ENCODE results near the gene TRPC3. TPM values are rescaled to one million over a fixed set of nuclear protein-coding genes. Genes with fewer than 3 reads are reported as not detected.

TRPC3 gene
- total RNA-seq, 2 experiments from 2014 or later = 0.95 to 1.1 TPM

- H3K27ac Mint-ChIP-seq = no peak overlapping the region
- POLR2A ChIA-PET = no interaction called here
- intact Hi-C loops (cut with DNase I, micrococcal nuclease) = no loop called here
Measured at GRCh38 chr4:121975784-121976183, 23.9 kb upstream of the TRPC3 start.

GRCh38 chr4:121973816-121974215 is 22.0 kb upstream of the TRPC3 start:
- CTCF ChIA-PET = interaction anchor here (1.0 to 1.6 kb wide), 2 partner anchors 10 to 73 kb away, joined by 3 read pairs; no protein-coding TSS in a partner anchor

More at GRCh38 chr4:121975784-121976183, 23.9 kb upstream of the TRPC3 start:
- H3K27me3 Mint-ChIP-seq = peaks cover 22% of the 10 kb centered on the region
- H3K4me1 Mint-ChIP-seq = no peaks in the 10 kb centered on the region
- no peaks in the 10 kb centered on the region for H3K9me3 Mint-ChIP-seq (ENCODE audit: low read depth)
- no peak for ATAC-seq
- CTCF ChIA-PET = no interaction called here
- no peaks in the 10 kb centered on the region for H3K36me3 Mint-ChIP-seq (ENCODE audit: low read depth)
- no peak overlapping the region for H3K4me3 Mint-ChIP-seq
- no peak for DNase-seq

GRCh38 chr4:121968859-121969258 is 17.0 kb upstream of the TRPC3 start:
- Mint-ChIP-seq H3K27me3 (peaks cover 26% of the 10 kb centered on the region), H3K4me1 (no peaks in the 10 kb centered on the region), H3K27ac (no peak overlapping the region), H3K4me3 (no peak overlapping the region), H3K9me3 (ENCODE audit: low read depth) (no peaks in the 10 kb centered on the region), H3K36me3 (ENCODE audit: low read depth) (no peaks in the 10 kb centered on the region)
- DNase-seq = no peak
- ChIA-PET CTCF (no interaction called here), POLR2A (no interaction called here)
- intact Hi-C loops (cut with DNase I, micrococcal nuclease) = no loop called here
- no peak for ATAC-seq

More at GRCh38 chr4:121973816-121974215, 22.0 kb upstream of the TRPC3 start:
- no peaks in the 10 kb centered on the region for H3K9me3 Mint-ChIP-seq (ENCODE audit: low read depth)
- intact Hi-C loops (cut with DNase I, micrococcal nuclease) = no loop called here
- POLR2A ChIA-PET = no interaction called here
- H3K36me3 Mint-ChIP-seq (ENCODE audit: low read depth) = no peaks in the 10 kb centered on the region
- no peak overlapping the region for H3K27ac Mint-ChIP-seq
- H3K4me3 Mint-ChIP-seq = no peak overlapping the region
- no peak for DNase-seq
- ATAC-seq = no peak
- H3K27me3 Mint-ChIP-seq = peaks cover 22% of the 10 kb centered on the region
- no peaks in the 10 kb centered on the region for H3K4me1 Mint-ChIP-seq

- ChIA-PET CTCF (interaction anchor here (0.7 kb wide), 1 partner anchor 14 kb away, joined by 3 read pairs; no protein-coding TSS in a partner anchor), POLR2A (no interaction called here)
- intact Hi-C loops (cut with DNase I, micrococcal nuclease) = no loop called here
Measured at GRCh38 chr4:121964958-121965357, 13.1 kb upstream of the TRPC3 start.

GRCh38 chr4:121960818-121961217 is 9.0 kb upstream of the TRPC3 start:
- ATAC-seq = no peak
- H3K4me3 Mint-ChIP-seq = no peak overlapping the region
- peaks cover 10% of the 10 kb centered on the region for H3K27me3 Mint-ChIP-seq
- intact Hi-C loops (cut with DNase I, micrococcal nuclease) = no loop called here
- no peak for DNase-seq
- POLR2A ChIA-PET = no interaction called here
- CTCF ChIA-PET = interaction anchor here (1.0 to 2.0 kb wide), 2 partner anchors 11 to 29 kb away, joined by 3 to 5 read pairs; no protein-coding TSS in a partner anchor
- H3K9me3 Mint-ChIP-seq (ENCODE audit: low read depth) = no peaks in the 10 kb centered on the region
- H3K4me1 Mint-ChIP-seq = no peaks in the 10 kb centered on the region
- H3K36me3 Mint-ChIP-seq (ENCODE audit: low read depth) = no peaks in the 10 kb centered on the region
- no peak overlapping the region for H3K27ac Mint-ChIP-seq

More at GRCh38 chr4:121964958-121965357, 13.1 kb upstream of the TRPC3 start:
- Mint-ChIP-seq H3K9me3 (ENCODE audit: low read depth) (no peaks in the 10 kb centered on the region), H3K36me3 (ENCODE audit: low read depth) (no peaks in the 10 kb centered on the region), H3K4me1 (no peaks in the 10 kb centered on the region), H3K27me3 (peaks cover 13% of the 10 kb centered on the region), H3K27ac (no peak overlapping the region), H3K4me3 (no peak overlapping the region)
- ATAC-seq (no peak), DNase-seq (no peak)

GRCh38 chr4:121958777-121959176 is 6.9 kb upstream of the TRPC3 start:
- DNase-seq = no peak
- ATAC-seq = no peak
- ChIA-PET CTCF (no interaction called here), POLR2A (no interaction called here)
- no peaks in the 10 kb centered on the region for H3K4me1 Mint-ChIP-seq
- intact Hi-C loops (cut with DNase I, micrococcal nuclease) = no loop called here
- no peak overlapping the region for H3K4me3 Mint-ChIP-seq
- H3K9me3 Mint-ChIP-seq (ENCODE audit: low read depth) = no peaks in the 10 kb centered on the region
- H3K27ac Mint-ChIP-seq = no peak overlapping the region
- no peaks in the 10 kb centered on the region for H3K36me3 Mint-ChIP-seq (ENCODE audit: low read depth)
- peaks cover 5% of the 10 kb centered on the region for H3K27me3 Mint-ChIP-seq

- Mint-ChIP-seq H3K27ac (no peak overlapping the region), H3K27me3 (peaks cover 11% of the 10 kb centered on the region), H3K36me3 (ENCODE audit: low read depth) (no peaks in the 10 kb centered on the region), H3K9me3 (ENCODE audit: low read depth) (no peaks in the 10 kb centered on the region), H3K4me1 (peaks cover under 1% of the 10 kb centered on the region), H3K4me3 (no peak overlapping the region)
- intact Hi-C loops (cut with DNase I, micrococcal nuclease) = no loop called here
- ChIA-PET POLR2A (no interaction called here), CTCF (interaction anchor here (0.6 kb wide), 2 partner anchors 205 to 293 kb away, joined by 3 read pairs; no protein-coding TSS in a partner anchor)
- no peak for ATAC-seq
- no peak for DNase-seq
Measured at GRCh38 chr4:121957266-121957665, 5.4 kb upstream of the TRPC3 start.

GRCh38 chr4:121953860-121954259 is 2.0 kb upstream of the TRPC3 start:
- no peaks in the 10 kb centered on the region for H3K36me3 Mint-ChIP-seq (ENCODE audit: low read depth)
- ChIA-PET POLR2A (no interaction called here), CTCF (no interaction called here)
- intact Hi-C loops (cut with DNase I, micrococcal nuclease) = loop anchor here (5.0 kb wide), 4 partner anchors 48 to 968 kb away; partner anchors contain the start of genes BLTP1 (in 1 of the 2) and NUDT6 (in 1 of the 2)
- H3K4me3 Mint-ChIP-seq = no peak overlapping the region
- H3K9me3 Mint-ChIP-seq (ENCODE audit: low read depth) = no peaks in the 10 kb centered on the region
- ATAC-seq = no peak
- H3K27ac Mint-ChIP-seq = no peak overlapping the region
- no peak for DNase-seq
- H3K4me1 Mint-ChIP-seq = peaks cover 4% of the 10 kb centered on the region
- H3K27me3 Mint-ChIP-seq = peaks cover 26% of the 10 kb centered on the region

- peaks cover 34% of the 10 kb centered on the region for H3K27me3 Mint-ChIP-seq
- no peak overlapping the region for H3K27ac Mint-ChIP-seq
- H3K4me3 Mint-ChIP-seq = peak overlapping the region; percentile 60
- no peaks in the 10 kb centered on the region for H3K36me3 Mint-ChIP-seq (ENCODE audit: low read depth)
- ATAC-seq (no peak), DNase-seq (no peak)
- H3K4me1 Mint-ChIP-seq = peaks cover 4% of the 10 kb centered on the region
- H3K9me3 Mint-ChIP-seq (ENCODE audit: low read depth) = no peaks in the 10 kb centered on the region
- intact Hi-C loops (cut with DNase I, micrococcal nuclease) = loop anchor here (5.0 kb wide), 4 partner anchors 50 to 970 kb away; partner anchors contain the start of genes BLTP1 (in 1 of the 2) and NUDT6 (in 1 of the 2)
- POLR2A ChIA-PET = no interaction called here
- CTCF ChIA-PET = no interaction called here
Measured at GRCh38 chr4:121952290-121952689, 430 bp upstream of the TRPC3 start.

- Mint-ChIP-seq H3K27me3 (peaks cover 39% of the 10 kb centered on the region), H3K4me3 (peak overlapping the region; percentile 77), H3K36me3 (ENCODE audit: low read depth) (no peaks in the 10 kb centered on the region)
Measured at GRCh38 chr4:121950680-121951520, 960 bp downstream of the TRPC3 start.

GRCh38 chr4:121950212-121950679 is 1.6 kb downstream of the TRPC3 start:
- CTCF ChIA-PET = interaction anchor here (0.6 to 2.6 kb wide), 15 partner anchors 9 to 628 kb away, joined by 3 to 9 read pairs (median 4); no protein-coding TSS in a partner anchor
- intact Hi-C loops (cut with DNase I, micrococcal nuclease) = loop anchor here (1.0 to 5.0 kb wide), 12 partner anchors 49 to 972 kb away; partner anchors contain the start of genes BLTP1 (in 1 of the 2), IL2 (in 1 of the 2) and NUDT6 (in 1 of the 2)
- H3K36me3 Mint-ChIP-seq (ENCODE audit: low read depth) = no peaks in the 10 kb centered on the region

More at GRCh38 chr4:121950680-121951520, 960 bp downstream of the TRPC3 start:
- DNase-seq (peak; percentile 42), ATAC-seq (peak; percentile 39)
- Mint-ChIP-seq H3K9me3 (ENCODE audit: low read depth) (no peaks in the 10 kb centered on the region), H3K27ac (no peak overlapping the region), H3K4me1 (peaks cover 4% of the 10 kb centered on the region)
- intact Hi-C loops (cut with DNase I, micrococcal nuclease) = loop anchor here (1.0 to 5.0 kb wide), 12 partner anchors 50 to 971 kb away; partner anchors contain the start of genes BLTP1 (in 1 of the 2), IL2 (in 1 of the 2) and NUDT6 (in 1 of the 2)
- ChIA-PET CTCF (interaction anchor here (0.6 to 2.6 kb wide), 9 partner anchors 10 to 627 kb away, joined by 3 to 9 read pairs (median 4); no protein-coding TSS in a partner anchor), POLR2A (interaction anchor here (0.6 kb wide), 1 partner anchor 209 kb away, joined by 3 read pairs; no protein-coding TSS in a partner anchor)

More at GRCh38 chr4:121950212-121950679, 1.6 kb downstream of the TRPC3 start:
- H3K27me3 Mint-ChIP-seq = peaks cover 44% of the 10 kb centered on the region
- no peak overlapping the region for H3K27ac Mint-ChIP-seq
- H3K9me3 Mint-ChIP-seq (ENCODE audit: low read depth) = no peaks in the 10 kb centered on the region
- peak; percentile 87 for ATAC-seq
- H3K4me3 Mint-ChIP-seq = peak overlapping the region; percentile 77
- peaks cover 4% of the 10 kb centered on the region for H3K4me1 Mint-ChIP-seq
- POLR2A ChIA-PET = interaction anchor here (0.6 kb wide), 1 partner anchor 209 kb away, joined by 3 read pairs; no protein-coding TSS in a partner anchor
- peak; percentile 94 for DNase-seq
